Medulla oblongata (tissue), 1 donor: ENCODE measurements around the gene FAM241B.
A peak's percentile ranks its signal among the peaks of the same experiment; 100 is the strongest.

Experiments used
- DNase-seq: peaks from one replicate; pipeline ENCODE4 v3.0.0-alpha.2; 2015; ENCODE audit errors: extremely low spot score

FAM241B gene, protein sequence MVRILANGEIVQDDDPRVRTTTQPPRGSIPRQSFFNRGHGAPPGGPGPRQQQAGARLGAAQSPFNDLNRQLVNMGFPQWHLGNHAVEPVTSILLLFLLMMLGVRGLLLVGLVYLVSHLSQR

DNA sequence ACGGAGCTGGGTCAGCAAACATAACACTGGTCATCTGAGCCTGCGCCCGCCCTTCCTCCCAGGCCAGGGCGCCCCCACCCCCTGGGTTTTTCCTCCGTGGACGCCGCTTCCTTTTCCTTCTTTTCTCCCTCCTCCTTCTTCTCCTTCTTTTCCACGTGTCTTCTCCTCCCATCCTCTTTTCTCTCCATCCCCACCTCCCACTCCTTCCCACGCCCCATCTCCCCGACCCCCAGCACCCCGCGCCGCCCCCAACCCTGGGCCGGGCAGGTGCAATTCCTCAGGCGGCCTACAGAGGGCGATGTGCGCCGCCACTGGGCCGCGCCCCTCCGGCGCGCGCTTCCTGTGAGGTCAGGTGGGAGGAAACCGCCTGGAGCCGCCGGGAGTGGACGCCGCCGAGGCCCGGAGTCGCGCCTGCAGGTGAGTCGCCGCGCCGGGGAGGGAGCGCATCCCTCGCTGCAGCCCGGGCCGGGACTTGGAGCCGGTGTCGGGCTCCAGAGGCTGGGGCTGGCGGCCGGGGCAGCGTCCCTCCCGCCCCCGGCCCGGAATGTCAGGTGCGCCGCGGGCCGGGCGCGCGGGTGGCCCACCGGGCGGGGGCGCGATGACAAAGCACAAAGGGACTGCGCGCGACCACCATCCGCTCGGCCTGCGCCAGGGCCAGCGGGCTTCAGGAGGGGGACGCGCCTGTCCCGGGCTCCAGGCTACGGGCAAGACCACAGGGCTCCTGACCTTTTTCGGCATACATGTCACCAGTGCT is at the start of gene FAM241B:
Gene FAM241B (plus strand): TSS at position 351 of the 754 bp plus-strand sequence. CDS start 1,497 bp downstream, outside the sequence.
- peak; percentile 57 for DNase-seq

DNA sequence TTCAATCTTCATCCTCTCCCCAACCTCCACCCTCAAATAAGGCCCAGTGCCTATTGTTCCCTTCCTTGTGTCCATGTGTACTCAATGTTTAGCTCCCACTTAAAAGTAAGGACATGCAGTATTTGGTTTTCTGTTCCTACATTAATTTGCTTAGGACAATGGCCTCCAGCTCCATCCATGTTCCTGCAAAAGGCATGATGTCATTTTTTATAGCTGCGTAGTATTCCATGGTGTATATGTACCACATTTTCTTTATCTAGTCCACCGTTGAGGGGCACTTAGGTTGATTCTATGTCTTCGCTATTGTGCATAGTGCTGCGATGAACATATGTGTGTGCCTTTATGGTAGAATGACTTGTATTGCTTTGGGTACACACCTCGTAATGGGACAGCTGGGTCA is 49.6 kb upstream of the FAM241B start:
- no peak for DNase-seq

DNA sequence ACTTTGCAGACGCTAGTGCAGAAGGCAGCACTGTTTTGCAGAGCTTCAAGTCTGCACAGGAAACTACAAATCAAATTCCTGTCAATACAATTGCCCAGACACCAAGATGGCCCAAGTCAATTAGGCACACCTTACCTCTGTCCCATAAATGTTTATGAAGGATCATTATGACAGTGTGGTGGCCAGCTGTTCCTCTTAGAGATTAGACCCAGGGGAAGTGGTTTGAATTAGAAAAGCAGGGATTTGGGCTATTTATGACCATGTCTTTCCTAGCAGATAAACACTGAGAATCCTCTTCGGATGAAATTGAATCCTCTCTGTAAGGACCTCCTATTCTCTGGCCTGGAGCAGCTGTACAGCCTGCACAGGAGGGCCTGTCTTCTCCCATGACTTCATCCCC is 46.9 kb upstream of the FAM241B start:
- no peak for DNase-seq

DNA sequence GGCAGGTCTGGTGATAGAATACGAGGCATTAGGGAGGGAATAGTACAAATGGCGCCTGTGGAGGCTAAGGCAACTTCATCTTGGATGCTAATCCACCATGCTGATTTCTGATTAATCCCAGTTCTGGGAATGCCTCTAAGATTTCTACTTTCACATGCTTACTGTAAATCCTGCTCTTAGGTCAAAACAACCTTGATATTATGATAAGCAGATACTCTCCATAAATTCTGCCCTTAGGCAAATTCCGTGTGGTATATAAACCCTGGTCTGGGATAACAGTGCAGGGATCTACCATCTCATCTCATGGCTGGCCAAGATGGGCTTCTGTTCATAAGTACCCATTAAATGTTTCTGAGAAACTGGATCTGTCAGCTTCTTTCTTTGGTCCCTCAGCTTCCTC is 45.4 kb upstream of the FAM241B start:
- no peak for DNase-seq

DNA sequence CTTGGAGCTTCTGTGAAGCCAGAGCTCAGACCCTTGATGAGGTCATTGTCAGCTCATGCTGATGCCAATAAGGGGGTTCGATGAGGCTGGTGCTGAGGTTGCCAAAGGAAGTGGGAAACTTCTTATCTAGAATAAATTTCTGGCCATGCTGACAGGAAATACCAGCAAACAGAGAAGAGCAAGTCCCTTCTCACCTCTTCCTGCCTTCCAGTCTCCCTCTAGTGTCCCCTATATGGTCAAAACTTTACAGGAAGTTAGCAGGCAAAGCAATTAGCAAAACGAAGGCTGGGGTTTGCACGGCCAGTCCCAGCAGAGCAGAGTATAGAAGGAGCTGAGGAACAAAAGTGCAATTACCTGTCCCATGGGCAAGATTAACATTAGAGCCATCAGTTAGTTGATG is 41.7 kb upstream of the FAM241B start:
- DNase-seq: no peak

DNA sequence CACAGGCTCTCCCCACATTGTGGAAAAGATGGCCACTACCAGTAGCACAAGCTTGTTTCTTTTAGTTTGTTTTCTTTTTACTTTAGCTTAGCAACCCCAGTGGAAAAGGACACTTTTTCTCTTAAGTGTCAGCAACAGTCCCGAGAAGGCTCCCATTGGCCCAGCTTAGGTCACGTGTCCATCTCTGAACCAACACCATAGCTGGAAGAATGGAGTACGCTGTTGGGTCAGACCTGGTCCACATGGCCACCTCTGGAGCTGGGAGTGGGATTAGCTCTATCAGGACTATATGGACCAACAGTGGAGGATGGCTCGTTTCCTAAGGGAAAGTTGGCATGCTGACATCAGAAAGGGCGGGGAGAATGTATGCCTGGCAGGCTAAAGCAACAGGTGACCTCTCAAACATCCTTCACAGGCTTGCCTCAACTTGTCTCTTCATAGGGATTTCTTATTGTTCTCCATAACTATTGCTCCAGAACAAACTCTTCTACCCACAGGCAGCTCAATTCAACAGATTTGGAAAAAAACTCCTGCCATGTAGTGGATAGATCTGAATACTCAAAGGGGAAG is 29.2 kb upstream of the FAM241B start:
- DNase-seq: no peak

DNA sequence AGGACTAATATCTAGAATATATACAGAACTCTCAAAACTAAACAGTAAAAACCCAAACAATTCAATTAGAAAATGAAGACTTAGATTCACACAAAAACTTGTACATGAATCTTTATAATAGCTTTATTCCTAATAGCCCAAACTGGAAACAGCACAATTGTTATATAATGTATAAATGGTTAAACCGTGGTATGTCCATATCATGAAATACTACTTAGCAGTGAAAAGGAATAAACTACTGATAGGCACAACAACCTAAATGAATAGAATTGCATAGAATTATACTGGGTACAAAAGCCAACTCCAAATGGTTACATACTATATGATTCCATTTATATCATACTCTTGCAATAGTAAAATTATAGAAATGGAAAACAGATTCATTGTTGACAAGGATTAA is 21.0 kb upstream of the FAM241B start:
- no peak for DNase-seq

DNA sequence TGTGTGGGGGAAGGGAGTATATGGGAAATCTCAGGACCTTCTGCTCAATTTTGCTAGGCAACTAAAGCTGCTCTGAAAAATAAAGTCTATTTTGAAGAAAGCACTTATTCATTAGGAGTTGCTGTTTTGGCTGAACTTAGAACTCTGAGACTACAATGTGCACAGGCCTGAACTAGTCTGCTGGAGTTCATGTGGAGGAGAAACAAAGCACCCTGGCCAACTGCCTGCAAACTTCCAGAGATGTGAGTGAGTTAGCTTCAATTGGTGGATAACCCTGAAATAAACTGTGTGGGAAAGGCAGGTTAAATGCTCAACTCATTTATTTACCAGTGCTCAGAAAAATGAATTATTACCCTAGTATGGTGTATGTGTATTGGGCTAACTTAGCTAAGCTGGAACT is 17.3 kb upstream of the FAM241B start:
- peak; percentile 34 for DNase-seq

DNA sequence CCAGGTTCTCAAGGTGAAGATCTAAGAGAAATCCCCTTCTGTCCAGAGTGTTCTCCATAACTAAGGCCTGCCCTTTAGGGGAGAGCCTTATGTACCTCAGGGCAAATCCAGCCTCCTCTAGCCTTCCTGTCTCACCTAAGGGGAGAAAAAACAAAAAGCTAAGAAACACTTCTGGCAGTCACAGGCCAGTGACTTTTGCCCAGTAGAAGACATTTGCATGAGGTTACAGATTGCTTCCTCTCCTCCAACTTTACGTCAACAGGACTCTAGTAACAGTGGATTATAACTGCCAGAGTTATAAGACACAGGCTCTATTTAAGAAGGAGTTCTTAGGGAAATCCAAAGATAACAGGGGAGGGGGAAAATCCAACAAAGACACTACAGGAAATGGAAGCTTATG is 15.9 kb upstream of the FAM241B start:
- no peak for DNase-seq

DNA sequence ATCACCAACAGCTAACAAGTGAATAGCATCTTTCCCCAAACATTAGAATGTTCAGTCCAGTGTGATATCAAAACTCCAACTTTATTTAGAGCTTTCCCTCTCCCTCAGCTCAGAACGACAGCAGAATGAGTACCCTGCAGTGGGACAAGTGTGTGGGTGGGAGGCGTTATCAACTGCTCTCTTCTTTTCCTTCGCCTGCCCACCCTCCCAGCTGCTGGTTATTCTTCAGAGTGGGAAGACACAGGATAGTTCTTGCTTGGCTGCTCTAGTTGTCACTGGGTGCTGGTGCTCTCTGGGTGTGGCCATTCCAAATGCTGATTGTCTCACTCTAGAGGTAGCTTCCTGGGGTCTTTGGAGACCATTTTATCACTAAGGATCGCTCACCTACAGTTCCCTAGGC is 13.7 kb upstream of the FAM241B start:
- DNase-seq: no peak

DNA sequence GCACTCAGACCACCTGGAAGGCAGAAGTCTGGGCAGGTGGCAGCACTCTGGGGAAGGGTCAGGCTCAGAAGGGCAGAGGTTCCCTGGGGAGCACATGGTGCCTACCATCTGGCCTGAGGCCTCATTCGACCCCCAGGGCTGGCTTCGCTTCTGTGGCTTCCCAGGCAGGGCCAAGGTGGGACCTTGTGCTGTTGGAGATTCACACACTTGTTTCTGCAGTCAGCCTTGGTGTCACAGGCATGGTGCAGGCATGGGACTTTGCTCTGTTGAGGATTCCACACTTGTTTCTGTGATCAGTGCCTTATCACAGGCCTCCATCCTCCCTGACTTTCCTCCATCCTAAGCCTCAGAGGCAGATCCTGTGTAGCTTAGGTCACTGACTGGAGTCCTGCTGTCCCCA is 11.3 kb upstream of the FAM241B start:
- no peak for DNase-seq

DNA sequence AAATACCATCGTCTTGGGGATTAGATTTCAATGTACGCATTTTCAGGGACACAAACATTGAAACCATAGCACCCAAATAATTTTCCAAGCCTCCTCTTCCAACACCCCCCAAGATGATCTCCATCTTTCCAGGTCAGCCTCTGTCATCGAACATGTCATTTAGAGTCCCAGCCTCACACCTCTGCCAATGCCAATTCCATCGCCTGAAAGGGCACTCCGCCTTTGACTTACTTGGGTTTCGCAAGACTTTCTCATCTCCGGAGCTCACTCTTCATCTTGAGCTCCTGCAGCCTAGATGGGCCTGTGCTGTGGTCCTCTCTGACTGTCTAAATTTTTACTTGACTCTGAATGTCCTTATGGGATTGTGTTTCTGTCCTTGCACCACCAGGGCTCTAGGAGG is 10.4 kb upstream of the FAM241B start:
- DNase-seq: no peak

DNA sequence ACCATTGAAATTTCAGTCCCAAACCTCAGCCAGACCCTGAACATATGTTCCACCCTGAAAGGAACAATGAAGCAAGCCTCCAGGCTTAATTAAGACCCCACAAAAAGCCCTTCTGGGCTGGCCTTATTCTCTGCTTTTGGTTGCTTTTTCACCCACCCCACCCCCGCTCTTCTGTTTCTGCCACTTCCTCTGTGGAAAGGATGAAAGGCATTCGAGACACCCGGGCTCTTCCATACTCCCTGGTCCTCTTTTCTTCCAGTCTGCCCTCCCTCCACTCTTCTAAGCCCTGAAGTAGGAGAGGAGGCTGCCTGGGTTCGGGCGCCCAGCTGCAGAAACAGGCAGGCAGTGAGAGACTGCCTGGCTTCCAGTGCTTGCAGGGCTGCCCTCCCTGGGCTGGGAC is 9.4 kb upstream of the FAM241B start:
- DNase-seq: no peak

DNA sequence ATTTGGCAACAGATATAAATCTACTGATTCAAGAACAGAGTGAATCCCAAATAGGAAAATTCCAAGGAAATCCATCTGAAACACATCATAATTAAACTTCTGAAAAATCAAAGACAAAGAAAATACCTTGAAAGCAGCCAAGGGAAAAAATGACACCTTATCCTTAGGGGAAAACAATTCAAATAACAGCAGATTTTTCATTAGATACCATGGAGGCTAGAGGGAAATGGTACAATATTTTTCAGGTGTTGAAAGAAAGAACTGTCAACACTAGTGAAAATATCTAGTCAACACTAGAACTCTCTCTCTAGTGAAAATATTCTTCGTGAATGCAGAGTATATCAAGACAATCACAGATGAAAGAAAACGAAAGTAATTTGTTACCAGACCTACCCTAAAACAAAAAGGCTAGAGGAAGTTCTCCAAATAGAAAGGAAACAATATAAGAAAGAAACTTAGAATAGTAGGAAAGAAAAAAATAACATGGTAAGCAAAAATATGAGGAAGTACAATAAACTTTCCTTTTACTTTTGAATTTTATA is 5.7 kb upstream of the FAM241B start:
- DNase-seq: no peak

DNA sequence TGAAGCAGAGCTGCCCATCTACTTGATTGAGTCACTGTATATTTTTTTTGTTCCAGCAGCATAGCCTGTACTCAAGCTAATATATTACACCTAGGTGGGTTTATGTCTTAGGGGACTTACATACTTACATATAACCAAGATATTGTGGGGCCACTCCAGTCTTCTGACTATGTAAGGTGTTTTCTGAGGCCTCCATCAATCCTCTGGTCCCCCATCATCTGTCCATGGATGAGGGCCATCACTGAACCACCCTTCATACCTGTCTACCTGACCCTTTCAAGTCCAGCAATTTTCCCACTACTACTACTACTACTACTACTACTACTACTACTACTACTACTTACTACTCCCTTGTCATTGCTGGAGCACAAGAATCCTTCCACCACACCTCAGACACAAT is 3.2 kb upstream of the FAM241B start:
- DNase-seq: no peak

DNA sequence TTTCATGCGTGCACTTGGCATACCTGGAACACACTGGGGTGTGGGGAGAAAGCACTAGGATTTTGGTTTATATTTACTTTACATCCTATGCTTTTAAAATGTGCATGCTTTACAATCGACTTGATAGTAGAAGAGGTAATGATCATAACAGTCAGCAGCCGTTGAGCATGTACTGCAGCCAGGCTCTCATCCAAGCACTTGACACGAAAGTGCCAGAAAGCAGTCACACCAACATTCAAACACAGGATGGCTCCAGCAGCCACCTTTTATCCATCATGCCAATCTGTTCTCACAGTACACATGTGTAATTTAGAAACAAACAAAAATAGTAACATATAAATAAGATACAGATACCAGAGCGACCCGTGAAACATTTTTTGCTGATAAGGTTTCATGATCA is 1.2 kb upstream of the FAM241B start:
- no peak for DNase-seq

DNA sequence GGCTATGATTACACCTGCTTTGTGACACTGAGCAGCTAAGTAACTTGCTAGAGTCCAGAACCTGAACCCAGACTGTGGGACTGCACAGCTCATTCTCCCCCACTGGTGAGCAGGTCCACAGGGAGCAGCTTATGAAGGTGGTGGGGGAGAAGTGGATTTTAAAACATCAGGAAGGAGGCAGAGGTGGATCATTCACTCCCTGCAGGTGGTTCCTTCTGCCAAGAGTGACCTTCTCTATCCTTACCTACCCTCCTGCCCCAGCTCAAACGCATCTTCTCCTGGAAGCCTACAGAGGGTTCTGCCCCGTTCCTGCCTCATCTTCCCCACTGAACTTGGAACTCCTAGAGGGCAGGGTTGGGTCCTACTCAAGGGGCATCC is 539 bp upstream of the FAM241B start:
- no peak for DNase-seq

DNA sequence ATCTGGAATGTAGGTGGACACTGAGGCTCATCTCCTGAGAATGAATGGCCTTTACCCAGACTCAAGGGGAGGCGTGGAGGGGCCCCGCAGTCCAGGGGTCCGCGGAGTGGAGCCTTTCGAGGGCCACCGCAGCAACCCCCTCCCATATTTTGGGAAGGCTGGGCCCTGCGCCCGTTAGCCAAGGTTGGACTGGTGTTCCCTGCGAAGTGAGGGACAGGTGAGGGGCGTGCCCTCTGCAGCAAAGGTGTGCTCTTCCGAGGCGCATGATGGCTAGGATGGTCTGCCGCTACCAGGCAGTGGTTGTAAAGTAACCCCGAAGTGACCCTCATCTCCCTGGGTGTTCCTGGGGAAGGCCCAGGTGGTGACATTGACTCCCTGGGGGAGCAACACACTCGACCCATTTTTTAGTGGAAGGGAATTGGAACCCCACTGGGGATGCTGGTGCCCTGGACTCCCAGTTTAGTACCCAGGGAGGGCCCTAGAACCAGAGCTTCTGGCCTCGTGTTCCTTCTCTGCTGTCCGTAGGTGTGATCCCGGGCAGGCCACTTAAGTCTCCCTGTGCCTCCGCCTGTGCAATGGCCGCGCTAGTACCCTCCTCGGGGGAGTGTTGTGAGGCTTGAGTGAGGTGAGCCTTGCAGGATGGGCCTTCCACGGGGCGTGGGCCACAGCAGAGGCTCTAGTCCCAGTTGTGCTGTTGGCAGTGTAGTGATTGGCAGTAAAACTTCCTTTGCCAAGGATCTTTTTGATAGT is 779 bp downstream of the FAM241B start:
- no peak for DNase-seq

DNA sequence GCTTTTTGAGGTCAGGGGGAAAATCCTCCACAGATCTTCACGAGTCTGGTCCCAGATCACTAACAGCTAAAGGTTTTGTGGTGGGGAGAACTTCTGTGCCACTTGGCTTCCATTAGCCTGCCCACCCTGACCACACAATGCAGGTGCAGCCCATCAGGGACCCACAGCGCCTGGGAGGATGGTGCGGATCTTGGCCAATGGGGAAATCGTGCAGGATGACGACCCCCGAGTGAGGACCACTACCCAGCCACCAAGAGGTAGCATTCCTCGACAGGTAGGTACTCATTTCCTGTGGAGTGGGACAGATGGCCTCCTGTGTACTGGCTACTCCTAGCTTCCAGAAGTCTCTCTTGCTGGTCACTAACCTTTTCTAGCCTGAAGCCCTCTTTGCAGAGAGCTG is 1.5 kb downstream of the FAM241B start:
- no peak for DNase-seq

DNA sequence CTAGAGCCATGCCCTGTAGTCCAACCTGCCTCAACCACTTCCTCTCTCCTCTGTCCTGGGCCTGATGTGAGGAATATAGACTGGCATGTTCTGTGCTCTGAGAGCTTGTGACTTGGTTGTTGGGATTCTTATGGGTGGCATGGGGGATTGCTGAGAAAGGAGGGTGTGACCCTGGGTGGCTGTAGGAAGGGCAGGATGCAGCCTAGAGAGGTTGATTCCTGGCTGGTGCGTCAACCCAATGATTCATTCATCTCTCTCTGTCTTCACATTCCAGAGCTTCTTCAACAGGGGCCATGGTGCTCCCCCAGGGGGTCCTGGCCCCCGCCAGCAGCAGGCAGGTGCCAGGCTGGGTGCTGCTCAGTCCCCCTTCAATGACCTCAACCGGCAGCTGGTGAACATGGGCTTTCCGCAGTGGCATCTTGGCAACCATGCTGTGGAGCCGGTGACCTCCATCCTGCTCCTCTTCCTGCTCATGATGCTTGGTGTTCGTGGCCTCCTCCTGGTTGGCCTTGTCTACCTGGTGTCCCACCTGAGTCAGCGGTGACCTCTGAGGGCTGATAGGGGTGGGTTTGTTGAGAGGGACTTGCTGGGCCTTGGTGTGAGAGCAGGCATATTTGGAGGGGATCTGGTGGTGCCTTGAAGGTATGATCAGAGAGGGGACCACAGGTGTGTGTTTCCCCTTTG is 2.6 kb downstream of the FAM241B start:
- DNase-seq: no peak

DNA sequence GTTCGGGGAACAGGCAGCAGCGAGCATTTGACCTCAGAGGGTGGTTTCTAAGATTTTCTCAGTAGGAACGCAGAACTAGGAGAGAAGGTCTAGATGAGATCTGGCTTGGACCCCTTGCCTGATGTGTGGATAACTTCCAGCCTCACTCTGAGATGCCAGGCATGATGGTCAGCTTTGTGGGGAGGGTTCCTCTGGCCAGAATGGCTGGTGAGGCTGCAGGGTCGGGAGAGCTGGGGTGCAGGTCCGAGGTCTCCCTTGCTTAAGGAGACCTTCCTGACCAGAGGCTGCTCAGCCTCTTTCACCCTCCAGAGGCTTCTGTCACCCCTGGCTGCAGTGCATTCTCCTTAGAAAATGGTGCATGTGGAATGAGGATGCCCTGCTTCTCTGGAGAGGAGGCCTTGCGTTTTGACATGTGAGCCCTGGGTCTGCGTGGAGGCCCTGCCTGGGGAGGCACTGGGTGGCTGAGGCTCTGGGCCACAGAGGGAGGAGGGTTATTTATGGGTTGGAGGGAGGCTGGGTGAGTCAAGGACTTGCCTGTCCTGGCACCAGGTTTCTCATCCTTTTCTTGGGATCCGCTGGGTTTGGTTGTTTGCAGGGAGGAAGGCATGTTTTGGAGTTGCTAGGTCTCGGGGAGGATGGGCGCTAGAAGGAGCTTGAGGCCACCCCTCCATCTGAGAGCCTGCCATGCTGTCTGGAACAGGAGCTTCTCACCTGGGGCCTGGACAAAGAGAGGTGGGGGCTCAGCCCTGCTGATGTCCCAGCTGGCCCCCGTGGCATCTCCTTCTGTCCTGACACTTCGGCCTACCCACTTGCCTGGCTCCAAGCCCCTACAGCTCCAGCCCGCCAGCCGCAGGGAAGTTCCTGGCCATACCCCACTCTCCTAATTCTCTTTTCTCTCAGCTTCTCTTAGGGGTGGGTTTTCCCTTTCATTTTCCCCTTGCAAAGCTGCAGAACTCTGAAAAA is 3.9 kb downstream of the FAM241B start:
- no peak for DNase-seq
